Omental fat pad (tissue), 4 donors: ENCODE measurements around the gene MLPH. TPM values are rescaled to one million over a fixed set of nuclear protein-coding genes. Genes with fewer than 3 reads are reported as not detected.

Experiments used
- ATAC-seq: fragments of 150-250 bp; one replicate; pipeline ENCODE4 v1.9.1; 2016; ENCODE audit warnings: mild to moderate bottlenecking, moderate library complexity; ENCODE audit not compliant: low FRiP score
- DNase-seq: peaks from one replicate; pipeline ENCODE4 v3.0.0-alpha.2; 2019; ENCODE audit warnings: low spot score
- CTCF ChIP-seq, 3 donors: fragments of 450-650 bp; IDR thresholded peaks; one replicate each; pipeline ENCODE4 v1.5.1; 2016 to 2017; ENCODE audit warnings: antibody characterized with exemption in 3 of 3, mild to moderate bottlenecking in 3 of 3, moderate library complexity in 2 of 3
- total RNA-seq, 4 donors: library from RNA; depleted of rRNA; stranded (reverse); fragments of >200 nt; gene quantifications; one replicate each; pipeline ENCODE4 v1.1.0, GENCODE V29; 2016

MLPH gene
- total RNA-seq, 4 donors from 2014 or later = 3.8 to 23.6 (median 6.4) TPM

DNA sequence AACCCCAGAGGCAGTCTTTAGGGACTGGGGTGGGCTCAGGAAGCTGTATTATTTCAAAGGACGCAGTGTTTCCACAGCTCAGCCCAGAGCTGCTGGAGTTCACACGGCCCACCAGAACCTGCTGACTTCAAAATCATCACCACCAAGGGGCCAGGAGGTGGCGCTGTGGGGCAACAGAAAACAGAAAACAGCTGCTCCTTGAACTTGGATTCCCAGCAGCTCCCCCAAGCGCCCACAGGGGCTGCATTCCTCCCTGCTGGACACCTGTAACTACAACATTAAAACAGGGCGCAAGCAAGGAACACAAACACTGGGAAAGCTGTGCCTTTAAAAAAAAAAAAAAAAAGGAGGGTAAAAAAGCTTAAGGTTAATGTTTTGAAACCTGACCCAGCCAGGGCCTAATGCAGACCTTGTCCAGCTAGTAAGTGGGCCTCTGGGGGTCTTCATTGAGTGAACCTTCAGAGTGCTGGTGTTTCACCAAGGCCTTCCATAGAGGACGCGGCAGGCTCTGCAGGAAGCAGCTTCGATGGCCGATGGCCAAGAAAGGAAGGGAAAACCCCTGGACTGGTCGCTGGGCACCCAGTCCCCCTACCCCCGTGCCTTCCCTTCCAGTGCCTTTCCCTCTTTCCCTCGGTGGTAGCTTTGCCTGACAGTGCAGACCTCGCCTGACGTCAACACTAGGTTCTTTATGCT is 25.9 kb downstream of the MLPH start:
- peak; percentile 88 for DNase-seq
- peak; percentile 69 for ATAC-seq
- TF ChIP-seq CTCF (IDR thresholded peaks at IDR 0.05) = peak in 2 of 3 donors; percentile 74 to 75

DNA sequence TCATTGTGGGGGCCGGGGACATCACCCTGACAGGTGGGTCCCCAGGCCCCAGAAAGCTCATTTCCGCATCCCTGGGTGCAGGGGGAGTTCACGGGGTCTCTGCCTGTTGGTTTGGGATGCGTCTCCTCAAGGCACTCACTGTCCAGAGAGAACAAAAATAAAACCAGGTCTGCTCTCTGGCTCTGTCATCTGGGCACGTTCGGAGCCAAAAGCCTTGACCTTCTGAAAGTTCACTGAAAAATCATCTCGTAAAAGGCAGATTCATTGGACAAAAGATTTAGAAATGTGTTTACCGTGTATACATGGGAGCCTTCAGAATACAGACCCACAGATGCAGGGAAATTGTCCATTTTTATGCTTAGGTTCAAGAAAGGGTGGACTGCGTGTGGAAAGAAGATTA is 26.6 kb downstream of the MLPH start:
- ATAC-seq (no peak), DNase-seq (no peak)
- no peak for TF ChIP-seq CTCF (IDR thresholded peaks at IDR 0.05)

DNA sequence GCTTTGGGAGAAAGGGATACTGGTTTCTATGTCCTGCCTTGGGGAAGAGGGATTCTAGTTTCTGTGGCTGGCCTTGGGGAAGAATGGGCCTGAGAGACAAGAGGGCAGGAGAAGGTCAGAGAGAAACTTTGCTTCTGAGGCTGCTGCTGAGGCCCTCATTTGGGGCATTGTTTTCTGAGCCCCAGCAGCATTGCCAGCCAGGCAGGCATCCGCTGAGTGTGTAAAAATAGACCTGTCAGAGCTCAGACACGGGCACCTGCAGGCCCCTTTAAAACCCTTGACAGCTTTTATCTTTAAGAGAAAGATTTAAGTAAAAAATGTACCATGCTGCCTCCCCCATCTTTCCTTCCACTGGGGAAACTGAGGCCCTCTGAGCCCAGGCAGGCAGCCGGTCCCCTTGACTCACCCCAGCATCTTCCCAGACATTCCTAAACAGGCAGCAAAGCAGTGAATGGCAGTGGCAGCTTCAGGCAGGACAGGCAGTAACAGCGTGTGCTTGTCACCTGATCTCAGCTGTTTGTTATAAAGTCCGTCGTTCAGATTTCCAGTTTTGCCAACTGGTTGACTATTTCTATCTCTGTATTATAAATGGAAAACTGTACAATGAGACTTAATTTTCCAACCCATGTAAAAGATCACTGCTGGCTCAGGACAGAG is 27.6 kb downstream of the MLPH start:
- DNase-seq = no peak
- TF ChIP-seq CTCF (IDR thresholded peaks at IDR 0.05) = no peak
- no peak for ATAC-seq

DNA sequence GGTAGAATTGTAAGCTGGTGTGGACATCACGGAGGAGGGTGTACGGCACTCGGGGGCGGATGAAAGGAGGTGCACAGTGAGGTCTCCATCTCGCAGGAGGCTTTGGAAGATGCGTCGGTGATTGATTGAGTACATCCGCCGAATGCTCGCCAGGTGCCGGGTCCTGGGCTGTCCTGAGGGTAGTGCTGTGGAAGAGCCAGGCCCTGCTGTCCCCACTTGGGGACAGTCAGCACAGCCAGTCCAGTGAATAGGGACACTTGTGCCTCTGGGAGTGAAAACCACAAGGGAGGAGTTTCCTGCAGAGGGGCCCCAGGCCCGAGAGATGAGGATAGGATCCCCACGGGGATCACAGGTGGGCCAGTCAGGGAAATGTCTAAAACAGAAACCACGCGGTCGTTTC is 28.1 kb downstream of the MLPH start:
- TF ChIP-seq CTCF (IDR thresholded peaks at IDR 0.05) = no peak
- no peak for DNase-seq
- ATAC-seq = no peak

- DNase-seq (no peak), ATAC-seq (no peak)
- no peak for TF ChIP-seq CTCF (IDR thresholded peaks at IDR 0.05)
Observed at GRCh38 chr2:237515621-237516275, 28.7 kb downstream of the MLPH start.

DNA sequence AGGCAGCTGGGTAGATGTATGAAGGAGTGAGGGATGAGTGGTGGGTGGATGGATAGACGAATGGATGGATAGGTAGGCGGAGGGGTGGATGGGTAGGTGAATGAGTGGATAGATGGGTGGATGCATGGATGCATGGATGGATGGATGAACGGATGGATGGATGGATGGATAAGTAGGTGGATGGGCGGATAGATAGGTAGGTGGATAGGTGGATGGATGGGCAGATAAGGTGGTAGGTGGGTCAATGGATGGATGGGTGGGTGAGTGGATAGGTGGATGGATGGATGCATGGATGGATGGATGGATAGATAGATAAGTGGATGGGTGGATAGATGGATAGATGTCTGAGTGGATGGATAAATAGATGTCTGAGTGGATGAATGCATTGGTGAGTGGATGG is 30.1 kb downstream of the MLPH start:
- no peak for TF ChIP-seq CTCF (IDR thresholded peaks at IDR 0.05)
- DNase-seq (no peak), ATAC-seq (no peak)
